ENCODE measurements around the gene IFRD1.

Gene IFRD1

DNA sequence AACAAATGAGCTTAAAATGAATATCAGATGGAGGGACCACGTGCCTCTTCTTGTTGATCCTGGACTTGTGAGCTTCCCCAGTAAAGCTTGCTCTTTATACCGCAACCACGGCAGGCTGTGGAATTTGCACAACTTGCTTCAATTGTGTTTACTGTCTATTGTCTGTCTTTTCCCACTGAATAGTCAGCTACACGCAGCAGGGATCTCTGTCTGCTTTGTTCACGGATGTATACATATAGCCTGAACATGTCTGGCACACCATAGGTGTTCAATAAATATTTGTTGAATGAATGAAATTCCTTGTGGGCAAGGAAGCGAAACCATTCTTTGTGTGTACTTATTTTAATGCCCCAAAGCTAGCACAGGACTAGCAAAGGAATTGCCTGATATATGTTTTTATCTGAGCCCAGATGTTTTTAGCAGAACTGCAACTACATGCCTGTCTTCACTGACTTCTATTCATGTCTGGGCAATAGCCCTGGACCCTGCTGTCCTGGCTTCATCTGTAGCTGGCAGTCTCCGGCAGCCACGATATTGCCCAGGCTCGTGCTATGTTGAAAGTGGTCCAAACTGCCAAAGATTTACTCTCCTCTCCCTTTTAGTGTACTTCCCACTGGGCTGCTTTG lies 29.9 kb upstream of the IFRD1 start:
- no peak for TF ChIP-seq EZH2phosphoT487 (conservative IDR thresholded peaks at IDR 0.05; ENCODE audit: low read length)
- no peak for TF ChIP-seq CTCF (IDR thresholded peaks at IDR 0.05; ENCODE audit: insufficient read depth, low read length, poor library complexity, severe bottlenecking)
- Histone ChIP-seq H3K36me3 (ENCODE audit: low read length) (no peaks in the 10 kb centered on the region), H4K20me1 (ENCODE audit: low read depth, low read length) (no peaks in the 10 kb centered on the region), H3F3A (ENCODE audit: insufficient read depth) (peaks cover 8% of the 10 kb centered on the region; the same call in 1 of the 2 replicates), H3K27me3 (ENCODE audit: low read length) (no peaks in the 10 kb centered on the region), H3K79me2 (ENCODE audit: insufficient read depth, low read length) (no peaks in the 10 kb centered on the region), H2AFZ (ENCODE audit: low read depth, low read length, severe bottlenecking) (no peak overlapping the region), H3K4me2 (ENCODE audit: low read depth, low read length, poor library complexity, severe bottlenecking) (no peak overlapping the region), H3K4me3 (ENCODE audit: insufficient read depth, low read length, poor library complexity, severe bottlenecking) (no peak overlapping the region), H3K9ac (ENCODE audit: low read length) (no peak overlapping the region), H3K27ac (ENCODE audit: low read depth, low read length) (no peak overlapping the region), H3K9me3 (ENCODE audit: insufficient read depth, low read length) (no peaks in the 10 kb centered on the region), H3K9me2 (replicated peaks; ENCODE audit: insufficient read depth, low read length) (no peaks in the 10 kb centered on the region)

- Histone ChIP-seq H3F3A (ENCODE audit: insufficient read depth) (peaks cover 8% of the 10 kb centered on the region; the same call in 1 of the 2 replicates), H4K20me1 (ENCODE audit: low read depth, low read length) (no peaks in the 10 kb centered on the region), H3K27ac (ENCODE audit: low read depth, low read length) (peak overlapping the region; percentile 44), H3K9me3 (ENCODE audit: insufficient read depth, low read length) (no peaks in the 10 kb centered on the region), H3K9me2 (replicated peaks; ENCODE audit: insufficient read depth, low read length) (no peaks in the 10 kb centered on the region), H3K79me2 (ENCODE audit: insufficient read depth, low read length) (no peaks in the 10 kb centered on the region), H3K4me2 (ENCODE audit: low read depth, low read length, poor library complexity, severe bottlenecking) (peak overlapping the region; percentile 40), H3K27me3 (ENCODE audit: low read length) (no peaks in the 10 kb centered on the region), H3K36me3 (ENCODE audit: low read length) (no peaks in the 10 kb centered on the region), H2AFZ (ENCODE audit: low read depth, low read length, severe bottlenecking) (peak overlapping the region; percentile 83), H3K4me3 (ENCODE audit: insufficient read depth, low read length, poor library complexity, severe bottlenecking) (no peak overlapping the region), H3K9ac (ENCODE audit: low read length) (0 out of 2 replicates have a peak overlapping the region, but pooled peaks have one; percentile 5)
- TF ChIP-seq CTCF (IDR thresholded peaks at IDR 0.05; ENCODE audit: insufficient read depth, low read length, poor library complexity, severe bottlenecking) = no peak
- no peak for TF ChIP-seq EZH2phosphoT487 (conservative IDR thresholded peaks at IDR 0.05; ENCODE audit: low read length)
Observed at GRCh38 chr7:112421666-112422486, 28.4 kb upstream of the IFRD1 start.

- no peaks in the 10 kb centered on the region for H3K9me2 ChIP-seq (replicated peaks; ENCODE audit: insufficient read depth, low read length)
- H4K20me1 ChIP-seq (ENCODE audit: low read depth, low read length) = no peaks in the 10 kb centered on the region
- no peaks in the 10 kb centered on the region for H3K27me3 ChIP-seq (ENCODE audit: low read length)
- TF ChIP-seq CTCF (IDR thresholded peaks at IDR 0.05; ENCODE audit: insufficient read depth, low read length, poor library complexity, severe bottlenecking) (no peak), EZH2phosphoT487 (conservative IDR thresholded peaks at IDR 0.05; ENCODE audit: low read length) (no peak)
- H3K4me2 ChIP-seq (ENCODE audit: low read depth, low read length, poor library complexity, severe bottlenecking) = peak overlapping the region; percentile 40
- H3K36me3 ChIP-seq (ENCODE audit: low read length) = no peaks in the 10 kb centered on the region
- H3K79me2 ChIP-seq (ENCODE audit: insufficient read depth, low read length) = no peaks in the 10 kb centered on the region
- H3K4me3 ChIP-seq (ENCODE audit: insufficient read depth, low read length, poor library complexity, severe bottlenecking) = no peak overlapping the region
- H3K27ac ChIP-seq (ENCODE audit: low read depth, low read length) = peak overlapping the region; percentile 44; the same call in 1 of the 2 replicates
- no peaks in the 10 kb centered on the region for H3K9me3 ChIP-seq (ENCODE audit: insufficient read depth, low read length)
- H2AFZ ChIP-seq (ENCODE audit: low read depth, low read length, severe bottlenecking) = peak overlapping the region; percentile 36
- H3K9ac ChIP-seq (ENCODE audit: low read length) = no peak overlapping the region; the same call in 1 of the 2 replicates
- peaks cover 8% of the 10 kb centered on the region; the same call in 1 of the 2 replicates for H3F3A ChIP-seq (ENCODE audit: insufficient read depth)
Observed at GRCh38 chr7:112422842-112423496, 27.3 kb upstream of the IFRD1 start.

All from SU-DHL-6 (cell line).